Activated B cell treated with CpG ODN at 0.5 μM for 24 hours (primary cell): Measurements from ENCODE around the gene LRRC19. TPM values are rescaled to one million over a fixed set of nuclear protein-coding genes. Genes with fewer than 3 reads are reported as not detected.

ENCODE experiments used
- ATAC-seq: fragments of 200-7000 bp; cut with Tn5 transposase; one replicate; pipeline ENCODE4 v1.10.0; 2021; ENCODE audit warnings: low read depth, mild to moderate bottlenecking, moderate library complexity
- CTCF ChIA-PET: fragments of 350-600 bp; sonication (Branson Sonifier 250); formaldehyde crosslinking; loops from one replicate; lab custom pipeline; 2021; ENCODE audit warnings: antibody characterized with exemption; lab: Charles Lee
- POLR2A ChIA-PET: fragments of 350-600 bp; sonication (Branson Sonifier 250); formaldehyde crosslinking; loops from one replicate; lab custom pipeline; 2021; ENCODE audit warnings: antibody characterized with exemption; lab: Charles Lee
- DNase-seq: peaks from one replicate; pipeline ENCODE4 v3.0.0; 2022
- H3K27ac Mint-ChIP-seq: one replicate; pipeline ENCODE4 v1.8.0; 2020; ENCODE audit warnings: mixed read lengths
- H3K27me3 Mint-ChIP-seq: one replicate; pipeline ENCODE4 v1.8.0; 2021; ENCODE audit warnings: mixed read lengths
- H3K36me3 Mint-ChIP-seq: one replicate; pipeline ENCODE4 v1.8.0; 2021; ENCODE audit warnings: low read depth, mixed read lengths
- H3K4me1 Mint-ChIP-seq: one replicate; pipeline ENCODE4 v1.8.0; 2021; ENCODE audit warnings: mixed read lengths
- H3K4me3 Mint-ChIP-seq: one replicate; pipeline ENCODE4 v1.8.0; 2020; ENCODE audit warnings: mild to moderate bottlenecking, mixed read lengths
- H3K9me3 Mint-ChIP-seq: one replicate; pipeline ENCODE4 v1.8.0; 2020; ENCODE audit warnings: mixed read lengths
- intact Hi-C: fragments of 100-400 bp; cut with micrococcal nuclease; formaldehyde crosslinking; loops from one replicate; pipeline ENCODE4 v1.15.1; 2024
- total RNA-seq: library from RNA; stranded (reverse); gene quantifications from 2 replicates; pipeline ENCODE4 v1.2.3, GENCODE V29; 2022
- TF ChIP-seq, protein P1 (sequence below): fragments of 200-600 bp; IDR thresholded peaks from one replicate; pipeline ENCODE4 v1.8.0; 2022; ENCODE audit warnings: antibody characterized with exemption, mild to moderate bottlenecking

LRRC19 gene
- total RNA-seq, 1 donor from 2014 or later: not detected

DNA sequence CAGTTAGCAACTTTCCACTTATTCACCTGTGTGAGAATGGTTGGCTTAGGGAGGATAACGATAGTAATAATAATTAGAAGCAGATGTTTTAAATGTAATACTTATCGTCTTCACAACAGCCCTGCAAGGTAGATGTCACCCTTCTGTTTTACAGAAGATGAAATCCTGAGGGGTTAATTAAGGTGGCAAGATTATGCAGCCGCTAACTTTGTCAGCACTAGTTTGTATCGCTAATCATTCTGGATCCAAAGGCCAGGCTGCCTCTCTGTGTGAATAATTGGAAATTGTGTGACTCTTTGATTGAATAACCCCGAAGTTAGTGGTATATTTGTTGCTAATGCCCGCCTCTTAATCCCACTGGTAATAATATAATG is 48.6 kb downstream of the LRRC19 start:
- intact Hi-C loops: no loop called here
- Mint-ChIP-seq H3K27me3 (no peaks in the 10 kb centered on the region), H3K9me3 (no peaks in the 10 kb centered on the region), H3K4me3 (peak overlapping the region; percentile 88), H3K4me1 (peaks cover 31% of the 10 kb centered on the region), H3K36me3 (peaks cover 7% of the 10 kb centered on the region), H3K27ac (peak overlapping the region; percentile 90)
- POLR2A ChIA-PET: interaction anchor here (2.2 to 3.0 kb wide), 3 partner anchors 9 to 616 kb away, joined by 6 to 57 read pairs (median 23); partner anchors contain the start of genes C9orf72, CAAP1 and PLAA
- DNase-seq (no peak), ATAC-seq (no peak)
- CTCF ChIA-PET: interaction anchor here (1.6 kb wide), 1 partner anchor 573 kb away, joined by 4 read pairs; the partner anchor contains the start of gene MOB3B
- TF ChIP-seq, protein P1, sequence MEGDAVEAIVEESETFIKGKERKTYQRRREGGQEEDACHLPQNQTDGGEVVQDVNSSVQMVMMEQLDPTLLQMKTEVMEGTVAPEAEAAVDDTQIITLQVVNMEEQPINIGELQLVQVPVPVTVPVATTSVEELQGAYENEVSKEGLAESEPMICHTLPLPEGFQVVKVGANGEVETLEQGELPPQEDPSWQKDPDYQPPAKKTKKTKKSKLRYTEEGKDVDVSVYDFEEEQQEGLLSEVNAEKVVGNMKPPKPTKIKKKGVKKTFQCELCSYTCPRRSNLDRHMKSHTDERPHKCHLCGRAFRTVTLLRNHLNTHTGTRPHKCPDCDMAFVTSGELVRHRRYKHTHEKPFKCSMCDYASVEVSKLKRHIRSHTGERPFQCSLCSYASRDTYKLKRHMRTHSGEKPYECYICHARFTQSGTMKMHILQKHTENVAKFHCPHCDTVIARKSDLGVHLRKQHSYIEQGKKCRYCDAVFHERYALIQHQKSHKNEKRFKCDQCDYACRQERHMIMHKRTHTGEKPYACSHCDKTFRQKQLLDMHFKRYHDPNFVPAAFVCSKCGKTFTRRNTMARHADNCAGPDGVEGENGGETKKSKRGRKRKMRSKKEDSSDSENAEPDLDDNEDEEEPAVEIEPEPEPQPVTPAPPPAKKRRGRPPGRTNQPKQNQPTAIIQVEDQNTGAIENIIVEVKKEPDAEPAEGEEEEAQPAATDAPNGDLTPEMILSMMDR: no peak

DNA sequence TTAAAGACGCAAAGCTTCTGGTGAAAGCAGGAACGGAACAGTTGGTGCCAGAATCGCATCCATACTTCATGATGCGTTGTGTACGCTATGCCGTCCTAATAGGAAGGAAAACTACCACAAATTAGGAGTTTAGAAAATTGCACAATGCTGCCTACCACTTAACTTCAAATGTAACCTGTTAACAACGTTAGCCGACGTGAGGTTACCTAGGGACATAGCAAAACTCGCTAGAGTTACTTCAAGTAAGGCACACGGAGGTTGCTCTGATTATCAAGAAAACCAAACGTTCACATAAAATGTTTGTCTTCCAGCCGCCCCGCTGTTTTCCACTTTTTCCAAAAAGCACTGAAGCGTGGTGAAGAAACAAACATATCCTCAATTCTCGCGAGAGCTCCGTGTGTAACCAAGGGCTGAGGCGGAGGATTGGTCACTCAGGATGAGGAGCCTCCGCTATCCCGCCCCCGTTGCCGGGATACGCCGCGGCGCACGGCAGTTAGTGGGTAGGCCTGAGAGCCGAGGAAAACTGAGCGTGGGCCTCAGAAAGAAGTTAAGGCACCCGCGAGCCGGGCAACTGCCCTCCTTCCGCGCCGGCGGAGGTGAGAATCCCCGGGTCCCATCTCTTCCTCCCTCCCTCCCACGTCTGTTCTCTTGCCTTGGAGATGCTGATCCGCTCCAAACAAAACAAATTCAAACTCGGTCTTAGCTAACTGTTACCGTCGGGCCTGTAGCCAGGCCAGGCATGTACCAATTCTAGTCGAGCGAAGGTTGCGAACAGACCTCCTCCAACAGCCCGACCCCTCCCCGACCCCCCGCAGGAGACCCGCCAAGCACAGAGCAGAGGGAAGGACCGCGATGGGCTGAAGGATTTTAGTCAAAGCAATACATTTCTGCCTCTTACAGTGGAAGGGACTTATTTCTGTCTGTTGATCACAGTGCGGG is 49.3 kb downstream of the LRRC19 start, which contains the start of gene IFT74:
Gene IFT74, plus strand, starts transcription at position 492 of the 939 bp plus-strand sequence. CDS start 5,556 bp downstream, outside the sequence.
- Mint-ChIP-seq H3K27me3 (peaks cover under 1% of the 10 kb centered on the region), H3K9me3 (no peaks in the 10 kb centered on the region), H3K4me1 (peaks cover 28% of the 10 kb centered on the region), H3K36me3 (peaks cover 3% of the 10 kb centered on the region), H3K27ac (peak within 1 kb of the TSS; percentile 90), H3K4me3 (peak within 1 kb of the TSS; percentile 88)
- ATAC-seq: peak; percentile 100
- ChIA-PET CTCF (interaction anchor here (1.6 kb wide), 1 partner anchor 574 kb away, joined by 4 read pairs; the partner anchor contains the start of gene MOB3B), POLR2A (interaction anchor here (0.6 to 3.0 kb wide), 8 partner anchors 9 to 617 kb away, joined by 4 to 57 read pairs (median 8); partner anchors contain the start of genes C9orf72, CAAP1 and PLAA)
- intact Hi-C loops: loop anchor here (1.0 to 2.0 kb wide), 2 partner anchors 9 to 63 kb away; partner anchors contain the start of genes CAAP1 and PLAA
- DNase-seq: peak; percentile 88
- TF ChIP-seq, protein P1: no peak

DNA sequence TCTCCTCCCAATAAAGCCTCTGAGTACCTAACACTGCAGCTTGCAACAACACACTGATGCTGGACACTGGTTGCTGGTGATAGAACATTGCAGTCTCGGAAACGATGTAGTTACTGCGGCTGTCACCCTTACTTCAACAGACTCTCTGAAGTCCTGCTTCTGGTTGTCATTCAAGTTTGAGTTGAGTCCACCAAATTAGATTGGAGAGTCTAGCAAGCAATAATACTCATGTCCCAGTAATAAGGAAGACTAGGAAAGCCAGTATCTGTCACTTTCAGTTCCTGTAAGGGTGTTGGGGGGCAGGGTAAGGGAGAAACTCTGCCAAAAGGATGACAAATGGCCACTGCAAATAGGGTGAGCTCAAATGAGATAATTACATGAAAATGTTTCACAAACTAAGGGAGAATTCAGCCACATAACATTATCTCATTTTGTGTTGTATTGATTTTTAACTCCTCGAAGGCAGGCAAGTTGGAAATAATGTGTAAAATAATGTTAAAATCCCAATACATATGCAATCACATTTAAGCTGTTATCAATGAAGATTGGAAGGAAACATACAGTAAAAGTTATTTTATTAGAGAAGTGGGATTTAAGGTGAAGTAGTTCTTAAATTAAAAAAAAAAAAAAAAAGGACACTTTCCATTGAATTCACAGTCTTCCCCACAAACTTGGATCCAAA is 50.1 kb downstream of the LRRC19 start:
- ATAC-seq (no peak), DNase-seq (no peak)
- TF ChIP-seq, protein P1: no peak
- ChIA-PET POLR2A (interaction anchor here (0.6 to 3.0 kb wide), 7 partner anchors 8 to 618 kb away, joined by 4 to 57 read pairs (median 6); partner anchors contain the start of genes C9orf72, CAAP1 and PLAA), CTCF (interaction anchor here (1.2 kb wide), 1 partner anchor 64 kb away, joined by 3 read pairs; no protein-coding TSS in a partner anchor)
- H3K27ac Mint-ChIP-seq: peak overlapping the region; percentile 90
- H3K36me3 Mint-ChIP-seq: peaks cover 3% of the 10 kb centered on the region
- H3K4me1 Mint-ChIP-seq: peaks cover 28% of the 10 kb centered on the region
- no peaks in the 10 kb centered on the region for H3K9me3 Mint-ChIP-seq
- H3K4me3 Mint-ChIP-seq: peak overlapping the region; percentile 88
- peaks cover 4% of the 10 kb centered on the region for H3K27me3 Mint-ChIP-seq
- intact Hi-C loops: loop anchor here (1.0 to 2.0 kb wide), 2 partner anchors 8 to 63 kb away; partner anchors contain the start of genes CAAP1 and PLAA

DNA sequence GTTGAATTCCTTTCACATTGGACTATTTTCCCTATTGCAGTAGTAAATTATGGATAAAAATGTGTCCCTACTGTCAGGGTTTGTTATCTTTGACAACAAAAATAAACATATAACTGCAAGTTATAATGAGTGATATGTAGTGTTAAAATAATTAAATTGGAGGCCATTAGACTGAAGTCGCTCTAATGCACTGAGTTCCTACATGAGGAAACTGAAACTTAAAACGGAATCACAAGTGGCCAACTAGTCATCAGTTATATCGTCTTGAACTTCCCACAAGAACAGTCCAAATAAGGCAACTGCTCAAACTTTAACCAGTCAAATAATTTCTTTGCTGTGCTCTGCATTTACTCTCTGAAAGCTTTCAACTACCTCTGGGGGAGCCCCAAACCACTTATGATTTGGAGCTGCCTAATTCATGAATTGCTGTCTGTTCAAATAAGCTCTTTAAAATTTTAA is 51.4 kb downstream of the LRRC19 start:
- intact Hi-C loops: loop anchor here (2.0 kb wide), 1 partner anchor 61 kb away; the partner anchor contains the start of gene CAAP1
- ATAC-seq (no peak), DNase-seq (no peak)
- TF ChIP-seq, protein P1: no peak
- ChIA-PET POLR2A (no interaction called here), CTCF (interaction anchor here (1.2 kb wide), 1 partner anchor 62 kb away, joined by 3 read pairs; no protein-coding TSS in a partner anchor)
- peaks cover 3% of the 10 kb centered on the region for H3K36me3 Mint-ChIP-seq
- no peak overlapping the region for H3K4me3 Mint-ChIP-seq
- H3K4me1 Mint-ChIP-seq: peaks cover 28% of the 10 kb centered on the region
- no peak overlapping the region for H3K27ac Mint-ChIP-seq
- peaks cover 9% of the 10 kb centered on the region for H3K27me3 Mint-ChIP-seq
- H3K9me3 Mint-ChIP-seq: no peaks in the 10 kb centered on the region
